ENCODE results near the gene SLC50A1. TPM values are rescaled to one million over a fixed set of nuclear protein-coding genes. Genes with fewer than 3 reads are reported as not detected.

The SLC50A1 gene
- total and polyA plus RNA-seq, 11 donors, result 5.4 to 36.0 (median 10.5) TPM

GRCh38 chr1:155137154-155137949 is 1.7 kb downstream of the SLC50A1 start:
- TF ChIP-seq POLR2A (IDR thresholded peaks at IDR 0.05) (no peak), CTCF (IDR thresholded peaks at IDR 0.05) (no peak)
- peak overlapping the region in 11 of 12 donors; percentile 90 to 99 (median 97) for H3K27ac ChIP-seq
- peaks cover 16 to 68% (median 53%) of the 10 kb centered on the region in 12 donors for H3K4me1 ChIP-seq
- no peaks in the 10 kb centered on the region for H3K27me3 ChIP-seq
- ATAC-seq (no peak), DNase-seq (no peak)
- H3K36me3 ChIP-seq, result peaks cover 0 to 39% (median 26%) of the 10 kb centered on the region in 9 donors
- 77 to 83% (median 80%) methylated on average over 6 of the region's 6 CpGs for WGBS, 4 donors
- peak overlapping the region in 6 of 12 donors; percentile 60 to 86 (median 71) for H3K4me3 ChIP-seq
- H3K9me3 ChIP-seq, result no peaks in the 10 kb centered on the region
- intact Hi-C loops (cut with DNase I), result loop anchor here in 2 of 10 donors (2.0 to 5.0 kb wide), 2 partner anchors 35 to 75 kb away; partner anchors contain the start of genes EFNA4 (in 1 of the 2), KRTCAP2 (in 1 of the 2) and TRIM46 (in 1 of the 2)

- DNase-seq (peak; percentile 92 to 94 (median 93)), ATAC-seq (peak; percentile 67 to 84 (median 79))
- Histone ChIP-seq H3K27me3 (no peaks in the 10 kb centered on the region), H3K4me1 (peaks cover 5 to 42% (median 28%) of the 10 kb centered on the region in 12 donors), H3K36me3 (peaks cover 0 to 15% (median 0%) of the 10 kb centered on the region in 9 donors), H3K27ac (peak within 1 kb of the TSS; percentile 37 to 97 (median 90)), H3K4me3 (peak within 1 kb of the TSS; percentile 62 to 96 (median 84)), H3K9me3 (no peaks in the 10 kb centered on the region)
- 0 to 1% (median 1%) methylated on average over 40 to 42 of the region's 42 CpGs for WGBS, 4 donors
- intact Hi-C loops (cut with DNase I), result loop anchor here in 1 of 10 donors (5.0 kb wide), 1 partner anchor 32 kb away; the partner anchor contains the start of genes KRTCAP2 and TRIM46
- TF ChIP-seq POLR2A (IDR thresholded peaks at IDR 0.05) (peak in 1 of 2 donors; percentile 62), CTCF (IDR thresholded peaks at IDR 0.05) (peak in 1 of 12 donors; percentile 6)
Measured at GRCh38 chr1:155139895-155140629, 4.4 kb downstream of the SLC50A1 start, which contains the start of gene DPM3. Gene DPM3, minus strand, starts transcription at chr1:155140531. Its CDS starts 291 bp downstream, at chr1:155140240.

GRCh38 chr1:155140630-155140953 is 4.9 kb downstream of the SLC50A1 start:
- Histone ChIP-seq H3K27ac (peak overlapping the region in 11 of 12 donors; percentile 37 to 97 (median 91)), H3K36me3 (peaks cover 0 to 15% (median 0%) of the 10 kb centered on the region in 9 donors), H3K4me3 (peak overlapping the region; percentile 62 to 96 (median 84)), H3K27me3 (no peaks in the 10 kb centered on the region), H3K9me3 (no peaks in the 10 kb centered on the region), H3K4me1 (peaks cover 4 to 38% (median 25%) of the 10 kb centered on the region in 12 donors)
- no peak for DNase-seq
- intact Hi-C loops (cut with DNase I), result no loop called here
- no peak for ATAC-seq
- WGBS, 4 donors, result 4 to 9% (median 6%) methylated on average over 11 of the region's 11 CpGs
- peak in 1 of 12 donors; percentile 3 for TF ChIP-seq CTCF (IDR thresholded peaks at IDR 0.05)
- no peak for TF ChIP-seq POLR2A (IDR thresholded peaks at IDR 0.05)
